NB4 (cell line): Measurements from ENCODE around the gene PIGW.

ENCODE experiments used
- CTCF ChIP-seq: IDR thresholded peaks from one replicate; pipeline ENCODE4 v1.5.1; 2012; ENCODE audit warnings: low read depth, low read length
- POLR2A ChIP-seq: IDR thresholded peaks from 2 replicates; pipeline ENCODE4 v1.6.1; 2011; ENCODE audit warnings: mild to moderate bottlenecking; ENCODE audit not compliant: insufficient read length; ENCODE audit errors: extremely low read depth

- no peak for TF ChIP-seq CTCF
- no peak for TF ChIP-seq POLR2A
Measured at GRCh38 chr17:36510636-36511035, 24.2 kb upstream of the PIGW start.
